Nephron progenitor cell (in vitro differentiated cells): Measurements from ENCODE around the gene KCNH8.

ENCODE experiments used
- DNase-seq: peaks from one replicate; pipeline ENCODE4 v3.0.0; 2021
- H3K27ac Mint-ChIP-seq: 2 replicates; pipeline ENCODE4 v1.8.0; 2021; ENCODE audit warnings: mild to moderate bottlenecking, moderate library complexity, mixed read lengths
- H3K27me3 Mint-ChIP-seq: 2 replicates; pipeline ENCODE4 v1.8.0; 2021; ENCODE audit warnings: mild to moderate bottlenecking, low read depth, mixed read lengths; ENCODE audit not compliant: poor library complexity
- H3K36me3 Mint-ChIP-seq: 2 replicates; pipeline ENCODE4 v1.8.0; 2021; ENCODE audit warnings: low read depth, mixed read lengths
- H3K4me1 Mint-ChIP-seq: 2 replicates; pipeline ENCODE4 v1.8.0; 2021; ENCODE audit warnings: mixed read lengths
- H3K4me3 Mint-ChIP-seq: 2 replicates; pipeline ENCODE4 v1.8.0; 2021; ENCODE audit warnings: mild to moderate bottlenecking, moderate library complexity, mixed read lengths
- H3K9me3 Mint-ChIP-seq: 2 replicates; pipeline ENCODE4 v1.8.0; 2021; ENCODE audit warnings: mild to moderate bottlenecking, moderate library complexity, mixed read lengths
- TF ChIP-seq, protein P1 (sequence below): fragments of 200-600 bp; sonication (generic); IDR thresholded peaks from 2 replicates; pipeline ENCODE4 v1.5.0; 2021; ENCODE audit warnings: antibody characterized with exemption

KCNH8 gene

DNA sequence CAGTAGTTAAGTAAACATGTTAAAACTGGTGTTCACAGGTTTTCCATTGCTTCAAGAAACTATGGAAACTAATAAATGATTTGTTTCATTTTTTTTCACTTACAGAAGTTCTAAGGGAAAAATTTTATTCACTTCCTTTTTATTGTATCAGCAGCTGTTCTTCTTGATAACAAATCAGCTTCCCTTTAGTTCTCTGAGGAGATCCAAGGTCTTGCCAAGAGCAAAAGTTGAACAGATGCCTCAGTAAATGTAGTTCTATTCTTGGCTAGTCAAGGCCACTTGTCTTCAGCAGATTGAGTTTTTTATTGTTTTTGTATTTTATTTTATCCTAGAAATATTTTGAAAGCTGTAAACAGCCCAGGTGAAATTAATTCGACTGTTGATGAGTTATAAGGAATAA, 41.8 kb downstream of the KCNH8 start:
- Mint-ChIP-seq H3K4me1 (no peaks in the 10 kb centered on the region), H3K4me3 (no peak overlapping the region), H3K36me3 (no peaks in the 10 kb centered on the region), H3K27me3 (no peaks in the 10 kb centered on the region), H3K9me3 (no peaks in the 10 kb centered on the region), H3K27ac (no peak overlapping the region)
- no peak for DNase-seq
- TF ChIP-seq, protein P1, sequence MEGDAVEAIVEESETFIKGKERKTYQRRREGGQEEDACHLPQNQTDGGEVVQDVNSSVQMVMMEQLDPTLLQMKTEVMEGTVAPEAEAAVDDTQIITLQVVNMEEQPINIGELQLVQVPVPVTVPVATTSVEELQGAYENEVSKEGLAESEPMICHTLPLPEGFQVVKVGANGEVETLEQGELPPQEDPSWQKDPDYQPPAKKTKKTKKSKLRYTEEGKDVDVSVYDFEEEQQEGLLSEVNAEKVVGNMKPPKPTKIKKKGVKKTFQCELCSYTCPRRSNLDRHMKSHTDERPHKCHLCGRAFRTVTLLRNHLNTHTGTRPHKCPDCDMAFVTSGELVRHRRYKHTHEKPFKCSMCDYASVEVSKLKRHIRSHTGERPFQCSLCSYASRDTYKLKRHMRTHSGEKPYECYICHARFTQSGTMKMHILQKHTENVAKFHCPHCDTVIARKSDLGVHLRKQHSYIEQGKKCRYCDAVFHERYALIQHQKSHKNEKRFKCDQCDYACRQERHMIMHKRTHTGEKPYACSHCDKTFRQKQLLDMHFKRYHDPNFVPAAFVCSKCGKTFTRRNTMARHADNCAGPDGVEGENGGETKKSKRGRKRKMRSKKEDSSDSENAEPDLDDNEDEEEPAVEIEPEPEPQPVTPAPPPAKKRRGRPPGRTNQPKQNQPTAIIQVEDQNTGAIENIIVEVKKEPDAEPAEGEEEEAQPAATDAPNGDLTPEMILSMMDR: no peak

DNA sequence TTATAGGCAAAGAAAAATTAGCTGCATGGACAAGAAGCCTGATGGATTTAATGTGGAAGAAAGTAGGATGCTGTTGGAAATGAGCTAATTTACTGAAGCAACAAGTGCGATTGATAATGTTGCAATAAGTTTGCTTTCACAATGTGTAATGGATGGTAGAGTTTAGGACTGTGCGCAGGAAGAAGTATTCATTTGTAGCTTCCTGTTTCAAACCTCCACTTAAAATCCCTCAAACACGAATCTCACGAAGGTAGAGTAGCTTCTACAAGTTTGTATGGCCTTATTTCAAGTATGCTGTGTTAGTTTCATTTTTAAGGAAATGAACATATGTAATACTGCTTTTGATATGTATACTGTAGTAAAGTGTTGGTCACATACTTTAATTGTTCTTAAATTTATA, 42.3 kb downstream of the KCNH8 start:
- Mint-ChIP-seq H3K4me1 (no peaks in the 10 kb centered on the region), H3K27me3 (no peaks in the 10 kb centered on the region), H3K36me3 (no peaks in the 10 kb centered on the region), H3K27ac (no peak overlapping the region), H3K9me3 (no peaks in the 10 kb centered on the region), H3K4me3 (no peak overlapping the region)
- TF ChIP-seq, protein P1: no peak
- no peak for DNase-seq

DNA sequence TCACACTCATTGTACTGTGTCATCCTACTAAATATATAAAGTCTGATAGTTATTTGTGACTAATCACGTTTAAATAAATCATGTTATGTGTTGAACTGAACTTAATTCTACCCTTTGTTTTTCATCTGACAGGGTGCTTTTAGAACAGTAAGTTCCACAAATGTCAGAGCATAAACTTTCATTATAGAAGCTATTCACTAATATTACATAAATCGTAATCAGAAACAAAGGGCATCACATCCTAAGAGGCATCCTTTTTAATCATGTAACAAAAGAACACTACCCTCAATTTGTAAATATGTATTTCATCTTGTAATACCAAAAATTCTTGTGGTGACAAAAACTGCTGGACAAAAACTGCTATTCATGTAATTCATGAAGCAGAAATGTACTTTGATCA, 50.8 kb downstream of the KCNH8 start:
- H3K27ac Mint-ChIP-seq: no peak overlapping the region
- H3K4me3 Mint-ChIP-seq: no peak overlapping the region
- no peaks in the 10 kb centered on the region for H3K27me3 Mint-ChIP-seq
- DNase-seq: no peak
- H3K9me3 Mint-ChIP-seq: no peaks in the 10 kb centered on the region
- H3K4me1 Mint-ChIP-seq: no peaks in the 10 kb centered on the region
- H3K36me3 Mint-ChIP-seq: no peaks in the 10 kb centered on the region
- TF ChIP-seq, protein P1: no peak

DNA sequence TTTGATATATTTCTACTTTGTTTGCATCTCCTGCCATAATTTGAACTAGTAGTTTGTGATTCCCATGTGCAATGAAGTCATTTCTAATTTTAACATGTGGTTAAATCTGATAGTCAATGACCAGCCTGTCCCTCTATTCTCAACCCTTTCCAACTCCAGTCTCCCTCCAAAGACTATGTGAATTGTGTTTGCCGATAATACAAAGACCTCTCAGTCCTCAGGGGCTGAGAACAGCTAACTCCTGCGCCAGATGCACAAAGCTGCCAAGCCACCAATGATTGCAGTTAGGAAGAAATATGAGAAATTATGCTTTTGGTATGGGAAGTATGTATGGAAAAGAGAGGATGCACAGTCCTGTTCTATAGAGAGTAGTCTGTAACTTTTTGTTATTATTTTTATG, 54.0 kb downstream of the KCNH8 start:
- TF ChIP-seq, protein P1: no peak
- DNase-seq: no peak
- H3K36me3 Mint-ChIP-seq: no peaks in the 10 kb centered on the region
- no peaks in the 10 kb centered on the region for H3K27me3 Mint-ChIP-seq
- H3K27ac Mint-ChIP-seq: no peak overlapping the region
- no peak overlapping the region for H3K4me3 Mint-ChIP-seq
- no peaks in the 10 kb centered on the region for H3K4me1 Mint-ChIP-seq
- H3K9me3 Mint-ChIP-seq: no peaks in the 10 kb centered on the region

DNA sequence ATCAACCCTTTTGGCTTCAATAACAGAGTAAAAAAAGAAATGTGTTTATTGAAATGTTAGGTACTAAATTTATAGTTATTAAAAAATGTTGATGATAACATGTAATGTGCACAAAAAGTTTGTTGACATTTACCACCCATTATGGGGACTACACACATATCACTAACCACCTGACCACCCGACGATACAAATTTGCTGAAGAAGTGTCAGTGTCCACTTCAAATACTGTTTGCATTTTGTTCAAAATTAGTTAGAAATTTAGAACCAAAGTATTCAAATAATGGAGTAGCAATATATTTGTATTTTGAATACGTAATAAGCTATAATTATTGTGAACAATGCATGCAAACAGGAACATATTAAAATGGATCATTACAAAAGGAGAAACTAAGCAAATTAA, 54.4 kb downstream of the KCNH8 start:
- H3K36me3 Mint-ChIP-seq: no peaks in the 10 kb centered on the region
- no peak for DNase-seq
- H3K27me3 Mint-ChIP-seq: no peaks in the 10 kb centered on the region
- no peaks in the 10 kb centered on the region for H3K4me1 Mint-ChIP-seq
- no peak overlapping the region for H3K4me3 Mint-ChIP-seq
- TF ChIP-seq, protein P1: no peak
- no peak overlapping the region for H3K27ac Mint-ChIP-seq
- H3K9me3 Mint-ChIP-seq: no peaks in the 10 kb centered on the region

DNA sequence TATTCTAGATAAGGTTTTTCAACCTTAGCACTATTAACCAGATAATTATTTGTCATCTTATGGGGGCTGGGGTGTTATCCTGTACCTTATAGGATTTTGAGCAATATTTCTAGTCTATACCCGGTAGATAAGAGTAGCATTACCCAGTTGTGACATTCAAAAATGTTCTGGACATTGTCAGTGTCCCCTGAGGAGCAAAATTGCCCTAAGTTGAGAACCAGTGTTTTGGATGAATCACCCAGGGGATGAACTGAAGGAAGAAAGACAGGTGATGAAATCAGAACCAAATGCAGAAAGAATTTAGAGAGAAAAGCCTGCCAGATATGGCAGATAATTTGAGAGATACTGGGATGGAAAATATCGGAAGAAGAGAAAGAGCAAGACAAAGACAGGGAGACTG, 58.2 kb downstream of the KCNH8 start:
- Mint-ChIP-seq H3K27me3 (no peaks in the 10 kb centered on the region), H3K36me3 (no peaks in the 10 kb centered on the region), H3K4me1 (no peaks in the 10 kb centered on the region), H3K9me3 (no peaks in the 10 kb centered on the region), H3K4me3 (no peak overlapping the region), H3K27ac (no peak overlapping the region)
- TF ChIP-seq, protein P1: no peak
- DNase-seq: no peak
